WTC11 (cell line): ENCODE data around the gene PHRF1. TPM values are rescaled to one million over a fixed set of nuclear protein-coding genes. Genes with fewer than 3 reads are reported as not detected.

Source experiments
- ATAC-seq: fragments of 200-7000 bp; cut with Tn5 transposase; 2 replicates; pipeline ENCODE4 v1.10.0; 2021; ENCODE audit warnings: mild to moderate bottlenecking, moderate library complexity
- CTCF ChIA-PET: fragments of 300-600 bp; sonication (Branson Sonifier 250); formaldehyde crosslinking; loops from one replicate; lab custom pipeline; 2021; ENCODE audit warnings: antibody characterized with exemption; lab: Charles Lee
- POLR2A ChIA-PET: fragments of 350-600 bp; sonication (Branson Sonifier 250); formaldehyde crosslinking; loops from one replicate; lab custom pipeline; 2021; ENCODE audit warnings: antibody characterized with exemption; lab: Charles Lee
- DNase-seq: peaks from one replicate; pipeline ENCODE4 v3.0.0; 2021; ENCODE audit warnings: low spot score
- H3K27ac Mint-ChIP-seq: 2 replicates; pipeline ENCODE4 v1.8.0; 2021; ENCODE audit warnings: mixed read lengths
- H3K27me3 Mint-ChIP-seq: 2 replicates; pipeline ENCODE4 v1.8.0; 2021; ENCODE audit warnings: low read depth, mild to moderate bottlenecking, moderate library complexity, mixed read lengths
- H3K36me3 Mint-ChIP-seq: 2 replicates; pipeline ENCODE4 v1.8.0; 2021; ENCODE audit warnings: mixed read lengths
- H3K4me1 Mint-ChIP-seq: 2 replicates; pipeline ENCODE4 v1.8.0; 2022; ENCODE audit warnings: mixed read lengths
- H3K4me3 Mint-ChIP-seq: 2 replicates; pipeline ENCODE4 v1.8.0; 2021; ENCODE audit warnings: mild to moderate bottlenecking, moderate library complexity, mixed read lengths
- H3K9me3 Mint-ChIP-seq: 2 replicates; pipeline ENCODE4 v1.8.0; 2021; ENCODE audit warnings: mixed read lengths
- E2F4 ChIP-seq: sonication (generic); formaldehyde crosslinking; IDR thresholded peaks from 2 replicates; pipeline ENCODE4 v1.8.1; 2022; ENCODE audit warnings: low read depth, mild to moderate bottlenecking, moderate library complexity, missing genetic modification reagents, borderline replicate concordance
- GABPB1 ChIP-seq: sonication (generic); formaldehyde crosslinking; IDR thresholded peaks from 2 replicates; pipeline ENCODE4 v1.8.1; 2023; ENCODE audit warnings: mild to moderate bottlenecking, missing genetic modification reagents
- NFYB ChIP-seq: sonication (generic); formaldehyde crosslinking; conservative IDR thresholded peaks from 2 replicates; pipeline ENCODE4 v1.8.0; 2022; ENCODE audit warnings: low read depth, missing genetic modification reagents
- OVOL2 ChIP-seq: fragments of 250-450 bp; sonication (Bioruptor Pico); IDR thresholded peaks from 2 replicates; pipeline ENCODE4 v1.9.0; 2021; ENCODE audit warnings: mild to moderate bottlenecking, borderline replicate concordance
- SP1 ChIP-seq: sonication (generic); formaldehyde crosslinking; conservative IDR thresholded peaks from 2 replicates; pipeline ENCODE4 v1.8.1; 2022; ENCODE audit warnings: missing genetic modification reagents
- ZNF416 ChIP-seq: fragments of 250-450 bp; sonication (Bioruptor Pico); IDR thresholded peaks from 2 replicates; pipeline ENCODE4 v1.9.0; 2021; ENCODE audit warnings: mild to moderate bottlenecking, inconsistent platforms
- ZSCAN18 ChIP-seq: fragments of 250-450 bp; sonication (Bioruptor Pico); IDR thresholded peaks from 2 replicates; pipeline ENCODE4 v2.1.2; 2022; ENCODE audit warnings: mild to moderate bottlenecking, moderate library complexity
- total RNA-seq: library from RNA; stranded (reverse); gene quantifications from 3 replicates; pipeline ENCODE4 v1.2.3, GENCODE V29; 2021
- TF ChIP-seq, protein P1 (sequence below): sonication (generic); formaldehyde crosslinking; IDR thresholded peaks from 2 replicates; pipeline ENCODE4 v1.8.0; 2023; ENCODE audit warnings: mild to moderate bottlenecking, missing genetic modification reagents
- TF ChIP-seq, protein P2 (sequence below): fragments of 200-600 bp; IDR thresholded peaks from 2 replicates; pipeline ENCODE4 v1.8.0; 2022; ENCODE audit warnings: antibody characterized with exemption
- TF ChIP-seq, protein P3 (sequence below): sonication (generic); formaldehyde crosslinking; IDR thresholded peaks from 2 replicates; pipeline ENCODE4 v1.8.0; 2022; ENCODE audit warnings: mild to moderate bottlenecking, missing genetic modification reagents
- TF ChIP-seq, protein P4 (sequence below): sonication (generic); formaldehyde crosslinking; IDR thresholded peaks from 2 replicates; pipeline ENCODE4 v1.8.0; 2022; ENCODE audit warnings: mild to moderate bottlenecking, missing genetic modification reagents

Gene PHRF1
- total RNA-seq, 1 experiment from 2014 or later, result 46.9 TPM

DNA sequence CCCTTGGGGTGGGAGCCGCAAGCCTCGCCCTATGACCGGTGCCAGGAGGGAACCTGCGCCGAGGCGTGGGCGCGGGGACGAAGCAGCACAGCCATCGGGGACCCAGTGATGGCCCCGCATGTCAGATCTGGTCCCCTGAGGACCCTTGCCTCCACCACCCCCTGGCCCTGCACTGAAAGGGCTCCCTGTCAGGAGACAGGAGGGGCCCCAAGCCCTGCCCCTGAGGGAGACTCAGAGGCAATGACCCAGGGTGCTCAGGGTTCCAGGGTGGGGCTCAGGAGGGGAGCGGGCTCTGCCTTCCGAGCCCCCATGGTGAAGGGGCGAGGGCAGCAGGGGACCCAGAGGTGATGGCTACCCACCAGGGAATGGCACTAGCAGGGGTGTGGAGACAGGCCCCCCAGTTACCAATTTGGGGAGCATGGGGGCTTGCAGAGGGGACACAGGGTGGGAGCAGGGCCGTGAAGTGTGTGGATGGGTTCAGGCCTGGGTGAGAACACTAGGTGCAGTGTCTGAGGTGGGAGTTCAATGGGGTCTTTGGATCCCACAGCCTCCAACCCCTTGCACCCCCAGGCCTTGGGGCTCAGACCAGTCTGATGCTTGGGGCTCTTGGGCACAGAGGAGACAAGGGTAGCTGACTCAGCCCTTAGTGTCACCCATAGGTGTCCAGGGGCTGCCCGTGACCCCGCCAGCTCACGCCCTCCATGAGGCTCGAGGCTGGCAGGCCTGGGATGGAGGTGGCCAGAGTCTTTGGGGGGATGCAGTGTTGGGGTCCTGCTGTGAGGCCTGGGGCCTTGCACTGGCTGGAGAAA, 38.4 kb upstream of the PHRF1 start (continued):
- TF ChIP-seq OVOL2 (CRISPR knock-in tag) (no peak), ZNF416 (CRISPR knock-in tag) (no peak)

DNA sequence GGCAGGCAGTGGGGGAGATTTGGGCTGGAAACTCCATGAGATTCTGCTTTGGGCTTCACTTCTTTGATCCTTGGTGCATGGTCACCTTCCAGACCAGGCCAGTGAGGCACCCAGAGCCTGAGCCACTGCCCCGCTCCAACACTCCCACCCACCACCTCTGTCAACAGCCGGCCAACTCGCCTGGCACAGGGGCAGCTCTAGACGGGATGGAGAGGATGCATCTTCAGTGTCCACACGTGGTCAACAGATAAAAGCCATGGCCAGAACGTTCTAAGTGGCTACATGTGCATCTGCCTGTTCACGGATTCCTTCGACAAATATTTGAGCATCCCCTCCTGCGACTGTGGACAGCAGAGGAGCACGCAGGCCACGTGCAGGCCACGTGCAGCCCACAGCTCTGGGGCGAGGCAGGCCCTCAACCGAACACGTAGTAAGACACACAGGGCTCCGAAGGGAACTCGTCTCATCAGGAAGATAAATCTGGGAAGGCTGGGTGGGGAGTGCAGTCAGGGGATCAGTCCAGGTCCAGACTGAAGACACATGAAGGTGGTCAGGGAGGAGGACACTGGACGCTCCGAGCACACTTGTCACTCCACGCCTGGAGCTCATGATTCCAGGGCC, 37.7 kb upstream of the PHRF1 start:
- CTCF ChIA-PET, result interaction anchor here (1.5 kb wide), 1 partner anchor 16 kb away, joined by 4 read pairs; no protein-coding TSS in a partner anchor
- peaks cover 3% of the 10 kb centered on the region for H3K36me3 Mint-ChIP-seq
- peaks cover 22% of the 10 kb centered on the region for H3K27me3 Mint-ChIP-seq
- POLR2A ChIA-PET, result interaction anchor here (0.7 kb wide), 1 partner anchor 51 kb away, joined by 4 read pairs; no protein-coding TSS in a partner anchor
- no peak overlapping the region for H3K27ac Mint-ChIP-seq
- no peaks in the 10 kb centered on the region for H3K4me1 Mint-ChIP-seq
- TF ChIP-seq, protein P1, sequence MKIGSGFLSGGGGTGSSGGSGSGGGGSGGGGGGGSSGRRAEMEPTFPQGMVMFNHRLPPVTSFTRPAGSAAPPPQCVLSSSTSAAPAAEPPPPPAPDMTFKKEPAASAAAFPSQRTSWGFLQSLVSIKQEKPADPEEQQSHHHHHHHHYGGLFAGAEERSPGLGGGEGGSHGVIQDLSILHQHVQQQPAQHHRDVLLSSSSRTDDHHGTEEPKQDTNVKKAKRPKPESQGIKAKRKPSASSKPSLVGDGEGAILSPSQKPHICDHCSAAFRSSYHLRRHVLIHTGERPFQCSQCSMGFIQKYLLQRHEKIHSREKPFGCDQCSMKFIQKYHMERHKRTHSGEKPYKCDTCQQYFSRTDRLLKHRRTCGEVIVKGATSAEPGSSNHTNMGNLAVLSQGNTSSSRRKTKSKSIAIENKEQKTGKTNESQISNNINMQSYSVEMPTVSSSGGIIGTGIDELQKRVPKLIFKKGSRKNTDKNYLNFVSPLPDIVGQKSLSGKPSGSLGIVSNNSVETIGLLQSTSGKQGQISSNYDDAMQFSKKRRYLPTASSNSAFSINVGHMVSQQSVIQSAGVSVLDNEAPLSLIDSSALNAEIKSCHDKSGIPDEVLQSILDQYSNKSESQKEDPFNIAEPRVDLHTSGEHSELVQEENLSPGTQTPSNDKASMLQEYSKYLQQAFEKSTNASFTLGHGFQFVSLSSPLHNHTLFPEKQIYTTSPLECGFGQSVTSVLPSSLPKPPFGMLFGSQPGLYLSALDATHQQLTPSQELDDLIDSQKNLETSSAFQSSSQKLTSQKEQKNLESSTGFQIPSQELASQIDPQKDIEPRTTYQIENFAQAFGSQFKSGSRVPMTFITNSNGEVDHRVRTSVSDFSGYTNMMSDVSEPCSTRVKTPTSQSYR (CRISPR knock-in tag), result no peak
- TF ChIP-seq GABPB1, result 0 out of 2 replicates have a peak, but pooled peaks have one; percentile 36
- no peak for TF ChIP-seq ZSCAN18 (CRISPR knock-in tag)
- no peaks in the 10 kb centered on the region for H3K9me3 Mint-ChIP-seq
- ATAC-seq (no peak), DNase-seq (no peak)
- peak overlapping the region; percentile 51; the same call in 1 of the 2 replicates for H3K4me3 Mint-ChIP-seq

DNA sequence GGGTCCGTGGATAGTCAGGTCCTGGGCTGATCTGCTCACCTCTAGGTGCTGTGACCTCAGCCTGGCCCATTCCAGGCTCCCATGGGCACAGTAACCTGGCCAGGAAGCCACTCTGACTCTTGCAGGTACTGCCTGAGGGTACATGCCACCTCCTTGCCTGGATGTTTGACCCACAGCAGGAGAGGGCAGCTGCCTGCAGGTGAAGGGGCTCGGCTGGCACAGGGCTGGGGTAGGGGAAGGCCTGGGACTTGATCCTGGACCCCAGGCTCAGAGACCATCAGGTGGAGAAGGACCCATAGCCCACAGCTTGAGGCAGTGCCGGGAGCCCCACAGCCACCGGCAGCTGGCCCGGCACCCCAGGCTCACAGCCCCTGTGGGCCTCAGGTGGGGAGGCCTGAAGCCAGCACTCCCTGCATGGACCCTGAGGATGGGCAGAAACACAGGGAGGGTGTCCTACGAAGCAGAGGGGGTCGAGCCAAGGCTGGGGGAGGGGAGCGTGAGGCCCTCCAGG, 36.2 kb upstream of the PHRF1 start:
- POLR2A ChIA-PET, result no interaction called here
- H3K4me1 Mint-ChIP-seq, result no peaks in the 10 kb centered on the region

More for the DNA sequence above, 36.2 kb upstream of the PHRF1 start:
- no peak for DNase-seq
- peaks cover 22% of the 10 kb centered on the region for H3K27me3 Mint-ChIP-seq
- no peaks in the 10 kb centered on the region for H3K9me3 Mint-ChIP-seq
- CTCF ChIA-PET, result interaction anchor here (0.6 to 0.9 kb wide), 2 partner anchors 76 to 133 kb away, joined by 3 read pairs; no protein-coding TSS in a partner anchor
- ATAC-seq, result no peak
- no peak overlapping the region for H3K27ac Mint-ChIP-seq
- TF ChIP-seq, protein P2, sequence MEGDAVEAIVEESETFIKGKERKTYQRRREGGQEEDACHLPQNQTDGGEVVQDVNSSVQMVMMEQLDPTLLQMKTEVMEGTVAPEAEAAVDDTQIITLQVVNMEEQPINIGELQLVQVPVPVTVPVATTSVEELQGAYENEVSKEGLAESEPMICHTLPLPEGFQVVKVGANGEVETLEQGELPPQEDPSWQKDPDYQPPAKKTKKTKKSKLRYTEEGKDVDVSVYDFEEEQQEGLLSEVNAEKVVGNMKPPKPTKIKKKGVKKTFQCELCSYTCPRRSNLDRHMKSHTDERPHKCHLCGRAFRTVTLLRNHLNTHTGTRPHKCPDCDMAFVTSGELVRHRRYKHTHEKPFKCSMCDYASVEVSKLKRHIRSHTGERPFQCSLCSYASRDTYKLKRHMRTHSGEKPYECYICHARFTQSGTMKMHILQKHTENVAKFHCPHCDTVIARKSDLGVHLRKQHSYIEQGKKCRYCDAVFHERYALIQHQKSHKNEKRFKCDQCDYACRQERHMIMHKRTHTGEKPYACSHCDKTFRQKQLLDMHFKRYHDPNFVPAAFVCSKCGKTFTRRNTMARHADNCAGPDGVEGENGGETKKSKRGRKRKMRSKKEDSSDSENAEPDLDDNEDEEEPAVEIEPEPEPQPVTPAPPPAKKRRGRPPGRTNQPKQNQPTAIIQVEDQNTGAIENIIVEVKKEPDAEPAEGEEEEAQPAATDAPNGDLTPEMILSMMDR, result no peak
- TF ChIP-seq E2F4, result no peak
- TF ChIP-seq, protein P3, sequence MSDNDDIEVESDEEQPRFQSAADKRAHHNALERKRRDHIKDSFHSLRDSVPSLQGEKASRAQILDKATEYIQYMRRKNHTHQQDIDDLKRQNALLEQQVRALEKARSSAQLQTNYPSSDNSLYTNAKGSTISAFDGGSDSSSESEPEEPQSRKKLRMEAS (CRISPR knock-in tag), result no peak
- TF ChIP-seq, protein P4, sequence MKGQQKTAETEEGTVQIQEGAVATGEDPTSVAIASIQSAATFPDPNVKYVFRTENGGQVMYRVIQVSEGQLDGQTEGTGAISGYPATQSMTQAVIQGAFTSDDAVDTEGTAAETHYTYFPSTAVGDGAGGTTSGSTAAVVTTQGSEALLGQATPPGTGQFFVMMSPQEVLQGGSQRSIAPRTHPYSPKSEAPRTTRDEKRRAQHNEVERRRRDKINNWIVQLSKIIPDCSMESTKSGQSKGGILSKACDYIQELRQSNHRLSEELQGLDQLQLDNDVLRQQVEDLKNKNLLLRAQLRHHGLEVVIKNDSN, result no peak
- no peak for TF ChIP-seq NFYB
- no peak for TF ChIP-seq SP1
- TF ChIP-seq OVOL2 (CRISPR knock-in tag), result no peak
- TF ChIP-seq, all 79 proteins: peak for 0
- H3K4me3 Mint-ChIP-seq, result no peak overlapping the region
- H3K36me3 Mint-ChIP-seq, result peaks cover 3% of the 10 kb centered on the region
